WERI-Rb-1 (cell line): ENCODE results near the gene RAB3IL1.

Experiments used
- DNase-seq: peaks from one replicate; pipeline ENCODE4 v3.0.0-alpha.2; 2020
- H3K27ac ChIP-seq: fragments of 250-450 bp; sonication (Bioruptor Pico); 2 replicates; pipeline ENCODE4 v1.5.1; 2020; ENCODE audit warnings: mild to moderate bottlenecking, moderate library complexity
- H3K27me3 ChIP-seq: fragments of 250-450 bp; sonication (Bioruptor Pico); 2 replicates; pipeline ENCODE4 v1.5.1; 2021; ENCODE audit warnings: mild to moderate bottlenecking, low read depth, moderate library complexity; ENCODE audit not compliant: insufficient read depth, severe bottlenecking
- H3K36me3 ChIP-seq: fragments of 250-450 bp; sonication (Bioruptor Pico); 2 replicates; pipeline ENCODE4 v1.5.1; 2020; ENCODE audit warnings: mild to moderate bottlenecking, moderate library complexity
- H3K4me3 ChIP-seq: 2 replicates; pipeline ENCODE4 v1.5.1; 2011; ENCODE audit warnings: low read depth, mild to moderate bottlenecking, control low read depth, low read length
- H3K9me3 ChIP-seq: fragments of 250-450 bp; sonication (Bioruptor Pico); 2 replicates; pipeline ENCODE4 v1.5.1; 2021; ENCODE audit warnings: mild to moderate bottlenecking, moderate library complexity; ENCODE audit not compliant: severe bottlenecking
- TF ChIP-seq, protein P1 (sequence below): IDR thresholded peaks from 2 replicates; pipeline ENCODE4 v1.5.1; 2011; ENCODE audit warnings: low read depth, mild to moderate bottlenecking, control low read depth, inconsistent platforms, low read length

Gene RAB3IL1

DNA sequence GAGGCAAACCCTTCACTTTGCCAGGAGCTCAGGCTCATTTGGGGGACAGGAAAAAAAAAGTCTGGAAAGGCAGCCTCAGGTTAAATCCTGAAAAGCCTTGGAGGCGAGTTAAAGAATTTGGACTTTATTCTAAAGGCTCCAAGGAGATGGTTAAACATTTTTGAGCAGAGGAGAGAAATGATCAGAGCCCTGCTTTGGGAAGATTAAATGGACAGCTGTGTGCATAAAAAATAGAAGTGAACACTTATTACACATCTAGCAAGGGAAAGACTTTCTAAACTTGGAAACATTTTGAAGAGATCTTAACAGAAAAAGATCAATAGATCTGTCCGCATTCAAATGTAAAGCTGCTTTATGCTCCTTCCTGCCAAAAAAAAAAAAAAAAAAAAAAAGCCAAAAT, 8.4 kb upstream of the RAB3IL1 start:
- TF ChIP-seq, protein P1, sequence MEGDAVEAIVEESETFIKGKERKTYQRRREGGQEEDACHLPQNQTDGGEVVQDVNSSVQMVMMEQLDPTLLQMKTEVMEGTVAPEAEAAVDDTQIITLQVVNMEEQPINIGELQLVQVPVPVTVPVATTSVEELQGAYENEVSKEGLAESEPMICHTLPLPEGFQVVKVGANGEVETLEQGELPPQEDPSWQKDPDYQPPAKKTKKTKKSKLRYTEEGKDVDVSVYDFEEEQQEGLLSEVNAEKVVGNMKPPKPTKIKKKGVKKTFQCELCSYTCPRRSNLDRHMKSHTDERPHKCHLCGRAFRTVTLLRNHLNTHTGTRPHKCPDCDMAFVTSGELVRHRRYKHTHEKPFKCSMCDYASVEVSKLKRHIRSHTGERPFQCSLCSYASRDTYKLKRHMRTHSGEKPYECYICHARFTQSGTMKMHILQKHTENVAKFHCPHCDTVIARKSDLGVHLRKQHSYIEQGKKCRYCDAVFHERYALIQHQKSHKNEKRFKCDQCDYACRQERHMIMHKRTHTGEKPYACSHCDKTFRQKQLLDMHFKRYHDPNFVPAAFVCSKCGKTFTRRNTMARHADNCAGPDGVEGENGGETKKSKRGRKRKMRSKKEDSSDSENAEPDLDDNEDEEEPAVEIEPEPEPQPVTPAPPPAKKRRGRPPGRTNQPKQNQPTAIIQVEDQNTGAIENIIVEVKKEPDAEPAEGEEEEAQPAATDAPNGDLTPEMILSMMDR = no peak
- H3K27me3 ChIP-seq = no peaks in the 10 kb centered on the region

DNA sequence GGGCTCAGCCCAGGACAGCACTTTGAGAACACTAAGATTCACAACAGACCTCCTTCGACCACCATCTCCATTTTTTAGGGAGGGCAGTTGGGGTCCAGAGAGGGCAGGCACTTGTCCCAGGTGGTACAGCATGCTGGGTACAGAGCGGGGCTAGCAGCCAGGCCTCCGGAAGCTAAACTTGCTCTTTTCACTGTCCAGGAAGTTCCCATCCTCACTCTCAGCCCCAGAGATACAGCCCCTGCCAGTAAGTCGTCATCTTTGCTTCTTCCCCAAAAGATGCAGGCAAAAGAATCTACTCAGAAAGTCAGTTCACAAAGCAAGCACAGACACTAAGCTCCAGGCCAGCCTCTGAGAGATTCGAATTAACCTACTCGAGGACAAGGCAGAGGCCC, 6.7 kb upstream of the RAB3IL1 start:
- DNase-seq = no peak
- TF ChIP-seq, protein P1 = no peak
- no peak overlapping the region for H3K27ac ChIP-seq

More for the DNA sequence above, 8.4 kb upstream of the RAB3IL1 start:
- no peak for DNase-seq
- H3K36me3 ChIP-seq = no peaks in the 10 kb centered on the region
- no peak overlapping the region for H3K27ac ChIP-seq
- no peaks in the 10 kb centered on the region for H3K9me3 ChIP-seq
- H3K4me3 ChIP-seq = no peak overlapping the region

DNA sequence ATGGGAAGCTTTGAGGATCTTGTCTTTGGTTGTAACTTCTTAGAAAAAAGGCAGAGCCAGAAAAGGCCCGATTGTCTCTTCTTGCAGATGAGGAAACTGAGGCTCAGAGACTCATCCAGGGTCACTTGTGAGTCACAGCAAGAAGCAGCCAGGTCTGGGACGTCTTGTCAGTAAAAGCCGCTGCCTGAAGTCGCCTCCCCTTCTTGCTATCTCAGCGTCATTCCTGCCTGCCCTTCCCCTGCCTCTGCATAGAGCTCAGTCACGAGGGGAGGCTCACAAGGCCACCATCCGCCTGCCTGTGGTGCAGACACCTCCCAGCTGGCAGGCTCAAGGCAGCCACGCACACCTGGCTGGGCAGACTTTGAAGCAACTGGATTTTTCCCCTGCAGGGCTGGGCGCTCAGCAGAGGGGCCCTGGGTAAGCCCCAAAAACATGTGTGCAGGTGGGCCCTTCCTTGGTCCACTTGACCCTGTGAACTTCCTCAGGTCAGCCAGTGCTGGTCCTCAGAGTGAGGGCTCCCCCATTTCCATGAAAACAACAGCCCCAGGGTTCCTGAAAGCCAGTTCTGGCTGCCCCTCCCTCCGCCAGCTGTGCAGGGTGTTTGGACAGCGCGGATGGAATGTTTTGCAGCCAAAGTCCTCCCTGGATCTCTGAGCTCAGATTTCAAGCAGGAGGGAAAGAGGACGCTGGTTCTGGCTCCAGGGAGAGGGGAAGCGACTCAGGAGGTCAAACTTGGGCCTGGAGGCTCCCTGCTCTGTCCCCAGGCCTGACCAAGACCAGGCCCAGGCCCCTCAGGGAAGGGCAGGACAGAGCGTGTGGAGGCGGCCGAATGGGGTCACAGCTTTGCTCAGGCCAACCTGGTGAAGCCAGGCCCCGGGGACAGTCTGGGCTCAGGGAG, 6.0 kb upstream of the RAB3IL1 start:
- no peak overlapping the region for H3K4me3 ChIP-seq
- H3K27ac ChIP-seq = no peak overlapping the region
- no peaks in the 10 kb centered on the region for H3K36me3 ChIP-seq
- H3K27me3 ChIP-seq = no peaks in the 10 kb centered on the region
- TF ChIP-seq, protein P1 = no peak
- no peaks in the 10 kb centered on the region for H3K9me3 ChIP-seq
- DNase-seq = no peak

More for the DNA sequence above, 6.7 kb upstream of the RAB3IL1 start:
- no peaks in the 10 kb centered on the region for H3K9me3 ChIP-seq
- no peak overlapping the region for H3K4me3 ChIP-seq
- no peaks in the 10 kb centered on the region for H3K36me3 ChIP-seq
- H3K27me3 ChIP-seq = no peaks in the 10 kb centered on the region

DNA sequence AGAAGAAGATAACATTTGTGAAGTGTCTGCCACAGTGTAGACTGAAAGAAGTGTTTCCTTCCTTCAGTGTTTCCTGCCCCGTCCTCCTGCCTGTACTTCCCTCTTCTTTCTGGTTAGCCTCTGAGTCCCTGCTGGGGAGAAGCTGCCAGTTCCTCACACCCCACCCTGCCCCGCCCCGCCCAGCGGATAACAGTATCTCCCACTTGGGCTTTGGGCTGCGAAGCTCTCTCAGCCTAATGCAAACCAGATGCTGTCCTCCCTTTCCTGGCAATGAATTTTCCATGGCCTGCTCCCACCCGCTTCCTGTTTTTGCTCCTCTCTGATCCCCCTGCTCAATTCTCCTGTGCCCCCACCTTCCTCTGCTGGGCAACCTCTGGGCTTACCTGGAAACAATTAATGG, 5.2 kb upstream of the RAB3IL1 start:
- Histone ChIP-seq H3K9me3 (no peaks in the 10 kb centered on the region), H3K27me3 (no peaks in the 10 kb centered on the region), H3K27ac (no peak overlapping the region), H3K36me3 (no peaks in the 10 kb centered on the region), H3K4me3 (no peak overlapping the region)
- no peak for DNase-seq
- TF ChIP-seq, protein P1 = no peak

DNA sequence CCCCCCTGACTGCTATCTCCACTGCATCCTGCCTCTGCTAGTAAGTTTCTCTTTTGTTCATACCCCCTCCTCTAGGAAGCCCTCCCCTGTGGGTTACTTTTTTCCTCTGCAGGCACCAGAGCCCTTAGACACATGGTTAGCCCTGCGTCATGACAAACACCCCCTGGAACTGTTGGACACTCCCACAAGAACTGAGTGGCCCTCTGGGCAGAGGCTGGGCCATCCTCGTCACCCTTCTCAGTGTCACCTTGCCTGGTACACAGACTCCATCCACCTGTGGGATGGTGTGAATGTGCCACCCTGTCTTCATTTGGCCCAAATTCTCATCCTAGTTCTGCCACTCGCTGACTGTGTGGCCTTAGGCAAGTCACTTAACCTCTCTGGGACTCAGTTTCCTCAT, 4.1 kb upstream of the RAB3IL1 start:
- no peaks in the 10 kb centered on the region for H3K36me3 ChIP-seq
- TF ChIP-seq, protein P1 = no peak
- H3K27ac ChIP-seq = no peak overlapping the region
- H3K4me3 ChIP-seq = no peak overlapping the region
- no peaks in the 10 kb centered on the region for H3K27me3 ChIP-seq
- no peaks in the 10 kb centered on the region for H3K9me3 ChIP-seq
- DNase-seq = no peak
